Measurements from ENCODE around the gene DRD4. TPM values are rescaled to one million over a fixed set of nuclear protein-coding genes. Genes with fewer than 3 reads are reported as not detected.

Gene DRD4
- total and polyA plus RNA-seq, 9 of the 15 experiments (the other 6 are each of a cell fraction or from before 2014, with no cell fraction given) = 0.04 to 0.95 (median 0.21) TPM; not detected in 5

- TF ChIP-seq ZNF277 (CRISPR knock-in tag; IDR thresholded peaks at IDR 0.05; ENCODE audit: borderline replicate concordance) (no peak), SMAD3 (CRISPR knock-in tag; conservative IDR thresholded peaks at IDR 0.05) (no peak), MAX (CRISPR knock-in tag; IDR thresholded peaks at IDR 0.05) (no peak), CHD4 (IDR thresholded peaks at IDR 0.05; ENCODE audit: insufficient read depth, insufficient replicate concordance, low read depth, low read length, poor library complexity, severe bottlenecking) (no peak), PTRF (tag; IDR thresholded peaks at IDR 0.05) (no peak), EHMT2 (IDR thresholded peaks at IDR 0.05) (no peak), KLF10 (CRISPR knock-in tag; IDR thresholded peaks at IDR 0.05) (no peak), HDAC3 (IDR thresholded peaks at IDR 0.05; ENCODE audit: borderline replicate concordance, partially characterized antibody) (no peak), POLR2AphosphoS2 (IDR thresholded peaks at IDR 0.05; ENCODE audit: low read length) (no peak), ADNP (tag; IDR thresholded peaks at IDR 0.05) (no peak), CBFA2T2 (conservative IDR thresholded peaks at IDR 0.05) (no peak), HEY1 (CRISPR knock-in tag; IDR thresholded peaks at IDR 0.05; ENCODE audit: borderline replicate concordance) (no peak), ARID2 (IDR thresholded peaks at IDR 0.05) (no peak), HNRNPK (IDR thresholded peaks at IDR 0.05; ENCODE audit: low read depth, low read length, poor library complexity, severe bottlenecking) (no peak), ZNF174 (CRISPR knock-in tag; IDR thresholded peaks at IDR 0.05) (no peak)
- TF ChIP-seq, protein P1, sequence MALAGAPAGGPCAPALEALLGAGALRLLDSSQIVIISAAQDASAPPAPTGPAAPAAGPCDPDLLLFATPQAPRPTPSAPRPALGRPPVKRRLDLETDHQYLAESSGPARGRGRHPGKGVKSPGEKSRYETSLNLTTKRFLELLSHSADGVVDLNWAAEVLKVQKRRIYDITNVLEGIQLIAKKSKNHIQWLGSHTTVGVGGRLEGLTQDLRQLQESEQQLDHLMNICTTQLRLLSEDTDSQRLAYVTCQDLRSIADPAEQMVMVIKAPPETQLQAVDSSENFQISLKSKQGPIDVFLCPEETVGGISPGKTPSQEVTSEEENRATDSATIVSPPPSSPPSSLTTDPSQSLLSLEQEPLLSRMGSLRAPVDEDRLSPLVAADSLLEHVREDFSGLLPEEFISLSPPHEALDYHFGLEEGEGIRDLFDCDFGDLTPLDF (CRISPR knock-in tag; IDR thresholded peaks at IDR 0.05) = no peak
- TF ChIP-seq, protein P2, sequence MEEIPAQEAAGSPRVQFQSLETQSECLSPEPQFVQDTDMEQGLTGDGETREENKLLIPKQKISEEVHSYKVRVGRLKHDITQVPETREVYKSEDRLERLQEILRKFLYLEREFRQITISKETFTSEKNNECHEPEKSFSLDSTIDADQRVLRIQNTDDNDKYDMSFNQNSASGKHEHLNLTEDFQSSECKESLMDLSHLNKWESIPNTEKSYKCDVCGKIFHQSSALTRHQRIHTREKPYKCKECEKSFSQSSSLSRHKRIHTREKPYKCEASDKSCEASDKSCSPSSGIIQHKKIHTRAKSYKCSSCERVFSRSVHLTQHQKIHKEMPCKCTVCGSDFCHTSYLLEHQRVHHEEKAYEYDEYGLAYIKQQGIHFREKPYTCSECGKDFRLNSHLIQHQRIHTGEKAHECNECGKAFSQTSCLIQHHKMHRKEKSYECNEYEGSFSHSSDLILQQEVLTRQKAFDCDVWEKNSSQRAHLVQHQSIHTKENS (CRISPR knock-in tag; IDR thresholded peaks at IDR 0.05) = no peak
- TF ChIP-seq, protein P3, sequence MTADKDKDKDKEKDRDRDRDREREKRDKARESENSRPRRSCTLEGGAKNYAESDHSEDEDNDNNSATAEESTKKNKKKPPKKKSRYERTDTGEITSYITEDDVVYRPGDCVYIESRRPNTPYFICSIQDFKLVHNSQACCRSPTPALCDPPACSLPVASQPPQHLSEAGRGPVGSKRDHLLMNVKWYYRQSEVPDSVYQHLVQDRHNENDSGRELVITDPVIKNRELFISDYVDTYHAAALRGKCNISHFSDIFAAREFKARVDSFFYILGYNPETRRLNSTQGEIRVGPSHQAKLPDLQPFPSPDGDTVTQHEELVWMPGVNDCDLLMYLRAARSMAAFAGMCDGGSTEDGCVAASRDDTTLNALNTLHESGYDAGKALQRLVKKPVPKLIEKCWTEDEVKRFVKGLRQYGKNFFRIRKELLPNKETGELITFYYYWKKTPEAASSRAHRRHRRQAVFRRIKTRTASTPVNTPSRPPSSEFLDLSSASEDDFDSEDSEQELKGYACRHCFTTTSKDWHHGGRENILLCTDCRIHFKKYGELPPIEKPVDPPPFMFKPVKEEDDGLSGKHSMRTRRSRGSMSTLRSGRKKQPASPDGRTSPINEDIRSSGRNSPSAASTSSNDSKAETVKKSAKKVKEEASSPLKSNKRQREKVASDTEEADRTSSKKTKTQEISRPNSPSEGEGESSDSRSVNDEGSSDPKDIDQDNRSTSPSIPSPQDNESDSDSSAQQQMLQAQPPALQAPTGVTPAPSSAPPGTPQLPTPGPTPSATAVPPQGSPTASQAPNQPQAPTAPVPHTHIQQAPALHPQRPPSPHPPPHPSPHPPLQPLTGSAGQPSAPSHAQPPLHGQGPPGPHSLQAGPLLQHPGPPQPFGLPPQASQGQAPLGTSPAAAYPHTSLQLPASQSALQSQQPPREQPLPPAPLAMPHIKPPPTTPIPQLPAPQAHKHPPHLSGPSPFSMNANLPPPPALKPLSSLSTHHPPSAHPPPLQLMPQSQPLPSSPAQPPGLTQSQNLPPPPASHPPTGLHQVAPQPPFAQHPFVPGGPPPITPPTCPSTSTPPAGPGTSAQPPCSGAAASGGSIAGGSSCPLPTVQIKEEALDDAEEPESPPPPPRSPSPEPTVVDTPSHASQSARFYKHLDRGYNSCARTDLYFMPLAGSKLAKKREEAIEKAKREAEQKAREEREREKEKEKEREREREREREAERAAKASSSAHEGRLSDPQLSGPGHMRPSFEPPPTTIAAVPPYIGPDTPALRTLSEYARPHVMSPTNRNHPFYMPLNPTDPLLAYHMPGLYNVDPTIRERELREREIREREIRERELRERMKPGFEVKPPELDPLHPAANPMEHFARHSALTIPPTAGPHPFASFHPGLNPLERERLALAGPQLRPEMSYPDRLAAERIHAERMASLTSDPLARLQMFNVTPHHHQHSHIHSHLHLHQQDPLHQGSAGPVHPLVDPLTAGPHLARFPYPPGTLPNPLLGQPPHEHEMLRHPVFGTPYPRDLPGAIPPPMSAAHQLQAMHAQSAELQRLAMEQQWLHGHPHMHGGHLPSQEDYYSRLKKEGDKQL (CRISPR knock-in tag; IDR thresholded peaks at IDR 0.05; ENCODE audit: borderline replicate concordance) = no peak
Observed at GRCh38 chr11:665704-666281, 28.7 kb downstream of the DRD4 start (continued).
